ENCODE data around the gene CHST14.

DNA sequence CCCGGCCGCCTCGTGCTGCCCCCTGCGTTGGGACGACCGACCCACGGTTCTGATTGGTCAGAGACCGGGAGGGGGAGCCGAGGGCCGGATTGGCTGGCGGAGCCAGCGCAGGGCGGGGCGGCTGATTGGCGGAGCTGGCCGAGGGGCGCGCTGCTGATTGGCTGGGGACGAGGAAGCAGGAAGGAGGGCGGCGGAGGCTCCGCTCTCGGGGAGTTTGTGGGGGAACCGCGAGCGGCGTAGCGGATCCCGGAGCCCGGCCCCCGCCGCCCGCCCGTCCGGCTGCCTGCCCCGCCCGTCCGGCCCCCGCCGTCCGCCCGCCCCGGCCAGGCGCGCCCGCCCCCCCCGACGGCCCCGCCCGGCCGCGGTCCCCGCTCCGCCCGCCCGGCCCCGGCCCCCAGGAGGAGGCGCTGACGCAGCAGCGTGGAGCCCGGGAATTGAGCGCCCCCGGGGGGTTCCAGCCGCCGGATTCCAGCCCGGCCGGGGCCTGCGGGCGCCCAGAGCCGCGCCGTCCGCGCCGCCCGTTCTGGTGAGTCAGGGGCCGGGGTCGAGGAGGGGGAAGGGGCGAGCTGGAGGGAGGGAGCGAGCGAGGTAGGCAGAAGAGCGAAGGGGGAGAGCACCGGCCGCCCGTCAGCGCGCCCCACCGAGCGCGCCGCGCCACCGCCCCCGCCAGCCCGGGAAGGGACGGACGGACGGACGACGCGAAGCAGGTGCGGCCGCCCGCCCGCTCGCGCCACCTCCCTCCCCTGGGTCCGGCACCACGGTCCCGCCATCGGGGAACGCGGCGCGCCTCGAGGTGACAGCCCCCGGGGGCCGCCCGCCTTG lies 29.8 kb upstream of the CHST14 start, which contains the start of gene BAHD1:
- TF ChIP-seq, protein P1, sequence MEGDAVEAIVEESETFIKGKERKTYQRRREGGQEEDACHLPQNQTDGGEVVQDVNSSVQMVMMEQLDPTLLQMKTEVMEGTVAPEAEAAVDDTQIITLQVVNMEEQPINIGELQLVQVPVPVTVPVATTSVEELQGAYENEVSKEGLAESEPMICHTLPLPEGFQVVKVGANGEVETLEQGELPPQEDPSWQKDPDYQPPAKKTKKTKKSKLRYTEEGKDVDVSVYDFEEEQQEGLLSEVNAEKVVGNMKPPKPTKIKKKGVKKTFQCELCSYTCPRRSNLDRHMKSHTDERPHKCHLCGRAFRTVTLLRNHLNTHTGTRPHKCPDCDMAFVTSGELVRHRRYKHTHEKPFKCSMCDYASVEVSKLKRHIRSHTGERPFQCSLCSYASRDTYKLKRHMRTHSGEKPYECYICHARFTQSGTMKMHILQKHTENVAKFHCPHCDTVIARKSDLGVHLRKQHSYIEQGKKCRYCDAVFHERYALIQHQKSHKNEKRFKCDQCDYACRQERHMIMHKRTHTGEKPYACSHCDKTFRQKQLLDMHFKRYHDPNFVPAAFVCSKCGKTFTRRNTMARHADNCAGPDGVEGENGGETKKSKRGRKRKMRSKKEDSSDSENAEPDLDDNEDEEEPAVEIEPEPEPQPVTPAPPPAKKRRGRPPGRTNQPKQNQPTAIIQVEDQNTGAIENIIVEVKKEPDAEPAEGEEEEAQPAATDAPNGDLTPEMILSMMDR (IDR thresholded peaks at IDR 0.05) = no peak
- TF ChIP-seq POLR2A (IDR thresholded peaks at IDR 0.05) = peak; percentile 54
